ENCODE results near the gene APOB. TPM values are rescaled to one million over a fixed set of nuclear protein-coding genes. Genes with fewer than 3 reads are reported as not detected.

APOB gene
- total RNA-seq, 2 donors from 2014 or later, result 7.5 to 14.1 TPM

- H3K27me3 Mint-ChIP-seq (ENCODE audit: insufficient read depth), result peaks cover 4% of the 10 kb centered on the region
Observed at GRCh38 chr2:20966061-20966595, 77.7 kb downstream of the APOB start.

GRCh38 chr2:20965221-20965620, 78.7 kb downstream of the APOB start:
- H3K4me1 Mint-ChIP-seq, result no peaks in the 10 kb centered on the region
- no peak for TF ChIP-seq CTCF (conservative IDR thresholded peaks at IDR 0.05)
- H3K4me3 Mint-ChIP-seq, result no peak overlapping the region
- no peak overlapping the region for H3K4me3 ChIP-seq (ENCODE audit: low read length)
- no peak overlapping the region for H3K27ac ChIP-seq (ENCODE audit: low read depth, low read length)
- no peak for DNase-seq
- no peaks in the 10 kb centered on the region for H3K9me3 ChIP-seq (ENCODE audit: control insufficient read depth, low read length)
- peaks cover 7% of the 10 kb centered on the region for H3K27me3 Mint-ChIP-seq (ENCODE audit: insufficient read depth)
- no peaks in the 10 kb centered on the region for H3K4me1 ChIP-seq (ENCODE audit: control insufficient read depth, insufficient read depth, low read length)
- H3K27me3 ChIP-seq (ENCODE audit: control insufficient read depth, insufficient read depth, low read length, poor library complexity, severe bottlenecking), result peaks cover 21% of the 10 kb centered on the region
- no peaks in the 10 kb centered on the region for H3K9me3 Mint-ChIP-seq
- H3K27ac Mint-ChIP-seq, result no peak overlapping the region
- 94 to 100% methylated on average over 3 to 5 of the region's 5 CpGs for WGBS, 2 experiments (ENCODE audit: insufficient coverage in 1 of 2, insufficient read length in 1 of 2)
- no peaks in the 10 kb centered on the region for H3K36me3 Mint-ChIP-seq (ENCODE audit: low read depth)
- H3K36me3 ChIP-seq (ENCODE audit: control insufficient read depth, insufficient read depth, low read length), result no peaks in the 10 kb centered on the region
- H3K9ac ChIP-seq (ENCODE audit: extremely low read depth, low read length, poor library complexity, severe bottlenecking), result no peak overlapping the region

More at GRCh38 chr2:20966061-20966595, 77.7 kb downstream of the APOB start:
- Histone ChIP-seq H3K27ac (ENCODE audit: low read depth, low read length) (no peak overlapping the region), H3K27me3 (ENCODE audit: control insufficient read depth, insufficient read depth, low read length, poor library complexity, severe bottlenecking) (peaks cover 21% of the 10 kb centered on the region), H3K4me3 (ENCODE audit: low read length) (no peak overlapping the region), H3K36me3 (ENCODE audit: control insufficient read depth, insufficient read depth, low read length) (no peaks in the 10 kb centered on the region), H3K9me3 (ENCODE audit: control insufficient read depth, low read length) (no peaks in the 10 kb centered on the region), H3K4me1 (ENCODE audit: control insufficient read depth, insufficient read depth, low read length) (no peaks in the 10 kb centered on the region), H3K9ac (ENCODE audit: extremely low read depth, low read length, poor library complexity, severe bottlenecking) (no peak overlapping the region)
- no peaks in the 10 kb centered on the region for H3K4me1 Mint-ChIP-seq
- WGBS, 2 experiments (ENCODE audit: insufficient coverage in 1 of 2, insufficient read length in 1 of 2), result 82 to 87% methylated on average over 8 to 10 of the region's 10 CpGs
- H3K4me3 Mint-ChIP-seq, result no peak overlapping the region
- H3K36me3 Mint-ChIP-seq (ENCODE audit: low read depth), result no peaks in the 10 kb centered on the region
- H3K27ac Mint-ChIP-seq, result no peak overlapping the region
- TF ChIP-seq CTCF (conservative IDR thresholded peaks at IDR 0.05), result no peak
- H3K9me3 Mint-ChIP-seq, result no peaks in the 10 kb centered on the region
- DNase-seq, result no peak

GRCh38 chr2:20963867-20964266, 80.0 kb downstream of the APOB start:
- H3K36me3 Mint-ChIP-seq (ENCODE audit: low read depth), result no peaks in the 10 kb centered on the region
- Histone ChIP-seq H3K36me3 (ENCODE audit: control insufficient read depth, insufficient read depth, low read length) (no peaks in the 10 kb centered on the region), H3K4me3 (ENCODE audit: low read length) (no peak overlapping the region), H3K9ac (ENCODE audit: extremely low read depth, low read length, poor library complexity, severe bottlenecking) (no peak overlapping the region), H3K4me1 (ENCODE audit: control insufficient read depth, insufficient read depth, low read length) (no peaks in the 10 kb centered on the region), H3K9me3 (ENCODE audit: control insufficient read depth, low read length) (no peaks in the 10 kb centered on the region), H3K27ac (ENCODE audit: low read depth, low read length) (no peak overlapping the region), H3K27me3 (ENCODE audit: control insufficient read depth, insufficient read depth, low read length, poor library complexity, severe bottlenecking) (peaks cover 21% of the 10 kb centered on the region)
- TF ChIP-seq CTCF (conservative IDR thresholded peaks at IDR 0.05), result no peak
- H3K27ac Mint-ChIP-seq, result no peak overlapping the region
- WGBS, 2 experiments (ENCODE audit: insufficient coverage in 1 of 2, insufficient read length in 1 of 2), result 89 to 93% methylated on average over 2 of the region's 2 CpGs
- peaks cover 10% of the 10 kb centered on the region for H3K27me3 Mint-ChIP-seq (ENCODE audit: insufficient read depth)
- no peaks in the 10 kb centered on the region for H3K4me1 Mint-ChIP-seq
- no peaks in the 10 kb centered on the region for H3K9me3 Mint-ChIP-seq
- DNase-seq, result no peak
- no peak overlapping the region for H3K4me3 Mint-ChIP-seq

Data from endodermal cell (in vitro differentiated cells).